ENCODE measurements around the gene MIF4GD.

Gene MIF4GD

DNA sequence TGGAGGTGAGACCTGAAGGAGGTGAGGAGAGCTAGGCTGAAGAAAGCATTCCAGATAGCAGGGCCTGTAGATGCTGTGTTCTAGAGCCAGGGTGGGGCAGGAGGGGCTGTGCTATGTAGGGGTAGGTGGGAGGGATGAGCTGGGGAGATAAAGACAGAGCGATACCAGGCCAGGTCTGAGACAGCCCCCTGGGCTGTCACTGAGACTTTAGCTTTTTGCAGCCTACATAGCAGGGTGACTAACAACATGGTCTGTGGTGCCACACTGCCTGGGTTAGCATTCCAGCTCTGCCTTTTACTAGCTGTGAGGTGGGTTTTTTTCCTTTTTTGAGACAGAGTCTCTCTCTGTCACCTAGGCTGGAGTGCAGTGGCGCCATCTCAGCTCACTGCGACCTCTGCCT is 51.2 kb downstream of the MIF4GD start:
- Mint-ChIP-seq H3K4me3 (no peak overlapping the region), H3K9me3 (no peaks in the 10 kb centered on the region), H3K4me1 (peaks cover 2% of the 10 kb centered on the region), H3K36me3 (peaks cover 30% of the 10 kb centered on the region), H3K27ac (no peak overlapping the region), H3K27me3 (no peaks in the 10 kb centered on the region)
- no peak for DNase-seq (ENCODE audit: low spot score in 2 of 2)
- no peak for ATAC-seq (ENCODE audit: low read depth)

DNA sequence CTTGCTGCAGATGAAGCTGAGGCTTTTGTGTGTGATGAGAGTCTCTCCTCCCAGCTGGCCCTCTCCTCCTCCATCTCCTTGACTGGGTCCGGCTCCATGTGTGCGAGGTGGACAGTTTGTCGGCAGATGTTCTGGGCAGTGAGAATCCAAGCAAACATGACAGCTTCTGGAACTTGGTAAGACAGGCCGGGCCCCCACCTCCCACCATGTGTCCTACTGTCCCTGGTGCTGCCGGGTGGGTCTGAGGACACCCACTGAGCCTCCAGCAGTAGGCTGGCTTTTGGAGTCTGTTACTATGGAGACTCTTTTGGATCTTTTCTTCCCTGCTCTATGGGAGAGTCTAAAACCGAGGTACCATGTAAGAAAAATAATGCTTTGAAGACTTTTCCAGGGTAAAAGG is 52.9 kb downstream of the MIF4GD start:
- H3K4me1 Mint-ChIP-seq: peaks cover 2% of the 10 kb centered on the region
- no peak for DNase-seq (ENCODE audit: low spot score in 2 of 2)
- no peaks in the 10 kb centered on the region for H3K9me3 Mint-ChIP-seq
- no peak overlapping the region for H3K27ac Mint-ChIP-seq
- no peak overlapping the region for H3K4me3 Mint-ChIP-seq
- no peaks in the 10 kb centered on the region for H3K27me3 Mint-ChIP-seq
- peaks cover 31% of the 10 kb centered on the region for H3K36me3 Mint-ChIP-seq
- no peak for ATAC-seq (ENCODE audit: low read depth)

Data from memory B cell (primary cell).